CD4-positive, alpha-beta T cell treated with Interleukin-17A for 1 hour (primary cell): ENCODE results near the gene PHF14.

ENCODE experiments used
- DNase-seq: peaks from one replicate; pipeline ENCODE4 v3.0.0-alpha.2; 2020

PHF14 gene

DNA sequence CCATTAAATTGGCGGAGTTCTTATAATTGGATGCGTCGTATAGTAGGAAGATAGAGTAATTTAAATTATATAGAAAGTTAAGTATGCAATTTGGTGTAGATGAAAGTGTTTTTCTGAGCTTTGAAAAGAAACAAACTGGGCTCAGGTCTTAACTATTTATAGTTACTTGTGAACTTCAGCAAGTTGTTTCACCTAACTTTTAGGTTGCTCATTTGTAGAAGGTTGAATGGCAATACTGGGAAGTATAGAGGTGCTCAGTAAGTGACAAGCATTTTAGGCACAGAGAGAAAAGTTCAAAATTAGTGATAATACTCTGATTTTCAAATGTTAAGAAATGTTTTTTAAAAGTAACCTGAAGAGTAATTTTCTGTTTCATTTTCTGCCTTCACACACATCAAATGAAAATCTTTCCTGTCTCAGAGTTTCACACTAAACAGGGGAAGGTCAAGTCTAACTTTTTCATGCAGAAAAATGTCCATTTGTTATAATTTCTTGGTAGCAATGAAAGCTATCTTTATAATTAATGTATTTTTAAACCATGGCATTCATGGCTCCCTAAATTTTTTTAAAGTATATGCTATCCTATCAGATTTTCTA, 146.5 kb downstream of the PHF14 start:
- DNase-seq = no peak

- DNase-seq = no peak
These were observed 147.1 kb downstream of the PHF14 start for GRCh38 chr7:11120675-11121220.

DNA sequence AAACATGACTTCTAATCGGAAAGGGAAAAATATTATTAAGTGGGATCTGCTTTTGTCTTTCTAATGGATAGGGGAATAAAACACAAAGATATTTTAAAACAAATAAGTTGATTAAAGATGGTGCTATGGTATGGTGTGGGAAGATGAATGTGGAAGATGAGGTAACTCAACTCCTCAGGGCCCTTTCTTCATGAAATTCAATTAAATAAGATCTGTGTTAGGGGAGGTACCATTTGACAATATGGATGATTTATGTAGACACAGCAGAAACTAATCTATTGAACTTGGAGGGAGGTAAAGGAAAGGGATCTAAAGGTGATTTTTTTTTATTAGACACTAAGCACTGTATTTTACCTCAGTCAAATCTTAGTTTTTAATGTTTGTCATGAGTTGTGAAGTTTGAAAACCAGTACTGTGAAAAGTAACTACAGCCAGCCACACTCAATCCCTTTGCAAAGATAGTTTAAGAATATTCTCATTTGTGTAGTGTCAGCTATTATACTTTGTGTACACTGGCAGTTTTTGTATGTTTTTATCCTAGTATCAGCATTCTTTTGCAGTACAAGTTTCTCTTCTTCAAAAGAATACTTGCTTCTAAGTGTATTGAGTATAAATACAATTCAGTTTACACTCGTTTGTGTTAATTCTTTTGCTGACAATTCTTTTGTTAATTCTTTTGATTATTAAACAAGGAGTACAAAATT, 151.3 kb downstream of the PHF14 start:
- DNase-seq = no peak

- peak; percentile 0 for DNase-seq
These were observed 153.6 kb downstream of the PHF14 start for GRCh38 chr7:11127114-11127785.

DNA sequence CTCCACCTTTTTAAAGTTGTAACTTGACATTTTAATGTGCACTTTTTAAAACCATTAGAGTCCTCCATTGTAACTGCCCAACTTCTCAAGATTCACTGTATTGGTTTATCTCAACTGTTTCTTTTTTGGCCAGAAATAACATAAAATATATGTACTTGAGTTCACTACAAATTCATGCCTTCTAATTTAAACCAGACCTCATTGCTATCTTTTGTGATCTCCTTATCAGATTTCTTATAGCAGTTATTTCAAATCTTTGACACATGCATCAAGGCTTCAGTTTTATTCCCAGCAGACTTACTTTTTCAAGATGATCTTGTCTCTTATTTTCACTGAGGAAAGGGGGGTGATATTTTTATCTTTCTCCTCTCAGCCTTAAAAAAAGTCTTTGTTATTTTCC, 154.3 kb downstream of the PHF14 start:
- no peak for DNase-seq

- no peak for DNase-seq
These were observed 154.8 kb downstream of the PHF14 start for GRCh38 chr7:11128498-11128897.

- no peak for DNase-seq
These were observed 156.3 kb downstream of the PHF14 start for GRCh38 chr7:11130012-11130411.

DNA sequence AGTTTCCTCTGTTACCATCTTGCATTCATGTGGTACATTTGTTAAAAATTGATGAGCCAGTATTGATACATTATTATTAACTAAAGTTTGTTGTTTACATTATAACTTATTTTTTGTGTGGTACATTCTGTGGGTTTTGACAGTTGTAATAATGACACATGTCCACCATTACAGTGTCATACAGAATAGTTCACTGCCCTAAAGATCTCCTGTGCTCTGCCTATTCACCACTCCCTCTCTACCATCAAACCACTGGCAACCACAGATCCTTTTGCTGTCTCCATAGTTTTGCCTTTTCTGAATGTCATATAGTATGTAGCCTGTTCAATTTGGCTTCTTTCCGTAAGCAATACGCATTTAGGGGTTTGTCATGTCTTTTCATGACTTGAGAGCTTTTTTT, 156.9 kb downstream of the PHF14 start:
- DNase-seq = no peak

GRCh38 chr7:11133436-11133959, 159.8 kb downstream of the PHF14 start:
- no peak for DNase-seq

- no peak for DNase-seq
These were observed 161.9 kb downstream of the PHF14 start for GRCh38 chr7:11135573-11135972.

- no peak for DNase-seq
These were observed 167.9 kb downstream of the PHF14 start for GRCh38 chr7:11141541-11141940.

- no peak for DNase-seq
These were observed 180.0 kb downstream of the PHF14 start for GRCh38 chr7:11153694-11154093.

DNA sequence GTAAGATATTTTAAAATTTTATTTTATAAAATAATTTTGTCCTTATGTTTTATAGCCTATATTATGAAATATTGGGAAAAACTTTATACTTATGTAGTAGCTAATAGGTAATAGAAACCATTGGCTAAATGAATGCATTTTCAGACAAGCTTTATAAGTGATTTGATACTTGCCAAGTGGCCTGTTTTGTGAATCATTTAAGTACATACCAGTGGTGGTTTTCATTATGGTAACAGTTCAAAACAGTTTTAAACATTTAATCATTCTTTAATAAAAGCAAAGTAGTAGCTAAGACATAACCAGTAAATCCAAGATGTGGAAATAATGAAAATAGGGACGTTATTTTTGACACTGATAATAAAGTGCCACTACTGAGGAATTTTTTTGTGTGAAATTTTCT, 182.2 kb downstream of the PHF14 start:
- no peak for DNase-seq

- no peak for DNase-seq
These were observed 187.8 kb downstream of the PHF14 start for GRCh38 chr7:11161499-11161898.

DNA sequence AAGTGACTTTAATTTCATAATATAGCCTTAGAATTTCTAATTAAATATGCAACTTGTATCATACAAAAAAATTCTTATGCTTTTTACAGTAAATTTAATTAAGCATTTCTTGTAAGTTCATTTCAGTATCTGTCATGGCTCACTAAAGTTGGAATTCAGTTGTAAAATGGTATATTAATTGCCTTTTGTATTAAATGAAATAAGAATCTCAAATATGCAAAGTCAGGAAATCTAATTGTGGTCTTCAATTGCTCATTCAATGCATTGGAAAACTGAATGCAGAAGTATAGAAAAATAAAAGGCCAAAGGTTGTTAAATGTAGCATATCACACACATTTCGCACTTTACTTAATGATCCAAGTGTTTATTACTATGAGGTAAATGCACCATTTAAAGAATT, 189.5 kb downstream of the PHF14 start:
- DNase-seq = no peak

DNA sequence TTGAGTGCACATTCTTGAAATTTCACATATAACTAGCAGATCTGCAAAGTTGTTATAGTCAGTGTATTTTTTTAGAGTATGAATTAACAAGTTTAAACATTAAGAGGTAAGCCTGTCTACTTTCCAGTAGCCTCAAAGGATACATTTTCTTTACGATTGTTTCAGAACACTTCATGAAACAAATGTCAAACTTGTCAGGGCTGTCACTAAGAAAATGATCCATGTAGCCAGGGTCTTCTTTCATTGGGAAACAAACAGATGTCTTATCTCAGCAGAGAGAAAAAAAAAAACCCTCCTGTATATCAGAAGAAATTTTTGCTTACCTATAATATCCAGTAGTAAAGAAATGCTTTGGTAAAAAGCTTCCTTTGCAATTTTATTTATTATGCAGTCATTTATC, 192.4 kb downstream of the PHF14 start:
- no peak for DNase-seq

DNA sequence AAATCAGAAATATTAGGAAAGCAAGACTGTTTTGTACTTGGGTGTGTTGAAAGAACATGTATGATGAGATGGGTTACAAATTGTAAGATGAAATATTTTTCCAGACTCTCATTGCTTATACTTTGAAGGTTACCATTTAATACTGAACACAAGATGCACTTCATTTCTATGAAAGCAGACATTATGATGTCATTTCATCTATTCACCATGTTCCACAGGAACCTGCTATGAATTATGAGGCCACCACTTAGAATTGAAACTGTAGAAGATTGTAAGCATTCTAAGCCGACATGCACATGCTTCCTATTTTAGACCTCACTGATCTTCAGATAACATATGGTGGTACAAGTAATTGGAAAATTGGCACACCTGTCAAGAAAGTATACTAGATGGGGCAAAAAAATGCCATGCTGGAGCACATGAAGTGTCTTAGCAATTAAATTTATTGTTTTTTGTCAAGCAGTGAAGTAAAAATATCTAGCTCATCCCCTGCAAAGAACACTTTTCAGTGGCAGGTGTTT, 195.0 kb downstream of the PHF14 start:
- DNase-seq = no peak

DNA sequence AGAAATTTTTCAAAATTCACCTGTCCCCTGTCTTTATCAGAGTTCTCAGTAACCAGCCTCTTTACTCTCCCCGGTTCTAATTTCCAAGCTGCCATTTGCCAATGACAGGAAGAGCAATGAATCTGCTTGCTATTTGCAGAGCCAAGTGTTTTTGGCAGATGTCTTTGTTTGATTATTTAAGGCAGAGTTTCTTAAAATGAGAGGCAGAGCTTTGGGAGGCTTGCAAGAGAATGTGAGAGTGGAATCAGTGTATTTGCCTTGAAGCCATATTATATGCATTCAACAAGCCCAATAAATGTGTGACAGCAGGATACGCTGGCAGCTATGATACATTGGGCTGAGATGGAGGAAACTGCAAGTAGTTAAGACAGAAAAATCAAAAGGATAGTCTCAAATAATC, 196.5 kb downstream of the PHF14 start:
- DNase-seq = no peak

DNA sequence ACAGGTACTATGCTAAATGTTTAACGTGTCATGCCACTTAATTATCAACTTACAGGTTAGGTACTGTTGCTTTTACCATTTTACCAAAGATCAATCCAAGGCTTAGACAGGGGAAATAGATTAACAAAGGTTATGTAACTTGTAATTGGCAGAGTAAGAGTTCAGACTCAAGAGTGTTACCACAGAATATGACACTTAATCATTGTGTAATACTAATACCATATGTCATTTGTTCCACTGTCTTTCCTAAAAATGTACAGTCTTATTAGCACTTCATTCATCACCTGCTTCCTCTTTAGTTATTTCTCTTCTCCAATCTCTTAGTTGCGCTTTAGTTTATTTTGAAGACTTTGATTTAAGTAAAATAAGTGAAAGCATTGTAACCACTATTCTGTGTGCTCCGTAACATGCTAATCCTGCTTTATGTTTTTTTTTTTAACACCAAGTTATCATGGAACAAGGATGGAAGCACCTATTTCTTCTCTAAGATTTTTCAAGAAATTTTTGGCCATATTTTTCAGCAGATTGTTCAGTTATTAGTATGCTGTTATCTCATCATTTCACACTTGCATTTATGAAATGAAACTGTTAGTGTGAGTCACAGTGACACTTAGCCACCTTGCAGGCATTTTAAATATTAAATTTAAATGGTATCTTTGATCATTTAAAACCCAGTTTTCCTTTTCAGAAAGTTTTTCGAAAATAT, 197.3 kb downstream of the PHF14 start:
- DNase-seq = no peak

- DNase-seq = no peak
These were observed 198.0 kb downstream of the PHF14 start for GRCh38 chr7:11171569-11172192.

DNA sequence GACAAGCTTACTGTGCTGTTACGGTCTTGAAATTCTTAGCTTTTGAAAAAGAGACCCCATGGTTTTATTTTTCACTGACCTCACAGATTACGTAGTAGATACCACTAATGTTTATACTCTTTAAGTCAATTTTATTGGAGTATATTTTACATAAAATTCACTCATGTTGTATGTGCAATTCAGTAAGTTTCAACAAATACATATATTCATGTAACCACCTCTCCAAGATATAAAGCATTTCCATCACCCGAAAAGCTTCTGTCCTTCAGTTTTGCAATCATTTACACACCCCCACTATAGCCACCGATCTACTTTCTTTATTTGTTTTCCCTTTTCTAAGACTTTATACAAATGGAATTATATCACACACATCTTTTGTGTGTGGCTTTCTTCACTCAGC, 199.2 kb downstream of the PHF14 start:
- no peak for DNase-seq

GRCh38 chr7:11175371-11175770, 201.7 kb downstream of the PHF14 start:
- no peak for DNase-seq

DNA sequence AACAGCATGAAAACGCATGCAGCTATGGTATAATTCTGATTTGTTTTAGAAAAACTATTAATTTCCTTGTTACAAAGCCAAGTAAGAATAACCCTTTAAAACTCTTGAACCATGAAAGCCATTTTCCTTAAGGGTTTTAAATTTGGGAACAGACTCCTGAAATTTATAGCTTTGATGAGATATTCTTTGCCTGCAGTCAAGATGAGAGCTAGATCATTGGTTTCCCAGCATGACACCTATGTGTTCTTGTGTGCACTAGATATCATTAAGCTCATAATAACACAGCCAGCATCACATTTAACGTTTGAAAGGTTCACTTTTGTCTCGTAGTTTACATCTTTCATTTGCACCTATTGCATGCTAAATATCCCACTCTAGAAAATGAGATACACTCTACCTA, 202.2 kb downstream of the PHF14 start:
- no peak for DNase-seq
